ENCODE results near the gene SYP. TPM values are rescaled to one million over a fixed set of nuclear protein-coding genes. Genes with fewer than 3 reads are reported as not detected.

The SYP gene
- total RNA-seq, 1 donor from 2014 or later, result 0.07 TPM

DNA sequence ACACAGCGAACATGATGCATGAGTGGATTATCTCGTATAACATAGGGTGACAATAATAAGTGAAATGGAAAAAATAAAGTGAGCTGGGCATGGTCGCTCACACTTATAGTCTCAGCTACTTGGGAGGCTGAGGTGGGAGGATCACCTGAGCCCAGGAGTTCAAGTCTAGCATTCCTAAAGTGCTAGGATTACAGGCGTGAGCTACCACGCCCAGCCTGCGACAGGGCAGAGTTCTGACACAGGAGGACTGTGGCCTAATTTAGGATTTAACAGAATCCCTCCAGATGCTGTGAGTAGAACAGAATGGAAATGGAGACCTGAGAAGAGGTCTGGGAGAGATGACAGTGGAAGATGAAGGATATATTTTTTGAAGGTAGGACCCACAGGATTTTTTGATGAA, 10.4 kb downstream of the SYP start:
- no peaks in the 10 kb centered on the region for H3K9me3 ChIP-seq (ENCODE audit: low read depth)
- H3K27me3 ChIP-seq, result no peaks in the 10 kb centered on the region
- H3K4me2 ChIP-seq, result no peak overlapping the region
- Mint-ChIP-seq H3K9me3 (peaks cover 18% of the 10 kb centered on the region), H3K27me3 (ENCODE audit: insufficient read depth, low read depth) (peaks cover 3% of the 10 kb centered on the region), H3K4me1 (peaks cover 29% of the 10 kb centered on the region), H3K27ac (no peak overlapping the region), H3K4me3 (peak overlapping the region; percentile 50), H3K36me3 (no peaks in the 10 kb centered on the region)
- no peak overlapping the region for H3K9ac ChIP-seq
- TF ChIP-seq, protein P1, sequence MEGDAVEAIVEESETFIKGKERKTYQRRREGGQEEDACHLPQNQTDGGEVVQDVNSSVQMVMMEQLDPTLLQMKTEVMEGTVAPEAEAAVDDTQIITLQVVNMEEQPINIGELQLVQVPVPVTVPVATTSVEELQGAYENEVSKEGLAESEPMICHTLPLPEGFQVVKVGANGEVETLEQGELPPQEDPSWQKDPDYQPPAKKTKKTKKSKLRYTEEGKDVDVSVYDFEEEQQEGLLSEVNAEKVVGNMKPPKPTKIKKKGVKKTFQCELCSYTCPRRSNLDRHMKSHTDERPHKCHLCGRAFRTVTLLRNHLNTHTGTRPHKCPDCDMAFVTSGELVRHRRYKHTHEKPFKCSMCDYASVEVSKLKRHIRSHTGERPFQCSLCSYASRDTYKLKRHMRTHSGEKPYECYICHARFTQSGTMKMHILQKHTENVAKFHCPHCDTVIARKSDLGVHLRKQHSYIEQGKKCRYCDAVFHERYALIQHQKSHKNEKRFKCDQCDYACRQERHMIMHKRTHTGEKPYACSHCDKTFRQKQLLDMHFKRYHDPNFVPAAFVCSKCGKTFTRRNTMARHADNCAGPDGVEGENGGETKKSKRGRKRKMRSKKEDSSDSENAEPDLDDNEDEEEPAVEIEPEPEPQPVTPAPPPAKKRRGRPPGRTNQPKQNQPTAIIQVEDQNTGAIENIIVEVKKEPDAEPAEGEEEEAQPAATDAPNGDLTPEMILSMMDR (IDR thresholded peaks at IDR 0.05), result no peak
- no peak for TF ChIP-seq EZH2 (IDR thresholded peaks at IDR 0.05)
- TF ChIP-seq EZH2phosphoT487 (IDR thresholded peaks at IDR 0.05), result no peak
- H3K4me3 ChIP-seq, result no peak overlapping the region
- H3K79me2 ChIP-seq (ENCODE audit: low read depth), result no peaks in the 10 kb centered on the region
- no peak overlapping the region for H2AFZ ChIP-seq (replicated peaks)
- H3K27ac ChIP-seq, result no peak overlapping the region
- H3F3A ChIP-seq (ENCODE audit: low read depth), result peaks cover 26% of the 10 kb centered on the region
- DNase-seq (ENCODE audit: low spot score), result no peak
- no peaks in the 10 kb centered on the region for H3K36me3 ChIP-seq
- H3K4me1 ChIP-seq, result no peaks in the 10 kb centered on the region
- no peaks in the 10 kb centered on the region for H4K20me1 ChIP-seq (ENCODE audit: low read depth)

DNA sequence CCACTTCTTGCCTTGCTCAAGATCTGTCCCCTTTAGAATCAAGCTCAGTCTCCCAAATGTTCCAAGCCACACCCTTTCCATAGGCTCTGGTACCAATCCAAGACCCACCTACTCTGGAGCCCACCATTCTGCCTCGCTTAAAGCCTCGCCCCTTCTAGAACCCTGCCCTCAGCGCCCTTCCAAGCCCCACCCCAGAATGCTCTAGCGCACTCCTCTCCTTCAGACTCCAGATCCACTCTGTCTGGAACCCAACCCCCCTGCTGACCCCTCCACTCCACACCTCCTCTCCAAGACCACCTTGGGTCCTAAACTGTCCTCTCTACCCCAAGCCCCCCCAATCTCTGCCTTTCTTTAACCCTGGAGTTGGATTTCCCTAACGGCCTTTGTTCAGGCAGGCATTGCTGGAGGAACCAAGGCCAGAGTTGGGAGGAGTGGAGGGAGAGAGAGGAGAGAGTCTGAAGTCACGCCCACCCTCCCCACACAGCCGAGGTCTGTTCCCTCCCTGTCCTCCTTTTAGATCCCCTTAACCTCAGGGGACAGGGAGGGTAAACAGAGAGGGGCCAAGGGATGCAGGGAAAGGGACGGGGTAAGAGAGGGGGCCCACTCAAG, 11.4 kb downstream of the SYP start:
- Histone ChIP-seq H4K20me1 (ENCODE audit: low read depth) (no peaks in the 10 kb centered on the region), H3K4me1 (no peaks in the 10 kb centered on the region), H3F3A (ENCODE audit: low read depth) (peaks cover 33% of the 10 kb centered on the region), H3K4me3 (no peak overlapping the region), H2AFZ (replicated peaks) (no peak overlapping the region), H3K9me3 (ENCODE audit: low read depth) (no peaks in the 10 kb centered on the region), H3K36me3 (no peaks in the 10 kb centered on the region), H3K27me3 (no peaks in the 10 kb centered on the region), H3K27ac (no peak overlapping the region), H3K79me2 (ENCODE audit: low read depth) (no peaks in the 10 kb centered on the region), H3K4me2 (no peak overlapping the region), H3K9ac (no peak overlapping the region)
- Mint-ChIP-seq H3K4me3 (no peak overlapping the region), H3K9me3 (peaks cover 13% of the 10 kb centered on the region), H3K27me3 (ENCODE audit: insufficient read depth, low read depth) (peaks cover 5% of the 10 kb centered on the region), H3K36me3 (no peaks in the 10 kb centered on the region), H3K27ac (no peak overlapping the region), H3K4me1 (peaks cover 30% of the 10 kb centered on the region)
- TF ChIP-seq, protein P1 (IDR thresholded peaks at IDR 0.05), result no peak
- TF ChIP-seq EZH2 (IDR thresholded peaks at IDR 0.05) (no peak), EZH2phosphoT487 (IDR thresholded peaks at IDR 0.05) (no peak)
- no peak for DNase-seq (ENCODE audit: low spot score)

DNA sequence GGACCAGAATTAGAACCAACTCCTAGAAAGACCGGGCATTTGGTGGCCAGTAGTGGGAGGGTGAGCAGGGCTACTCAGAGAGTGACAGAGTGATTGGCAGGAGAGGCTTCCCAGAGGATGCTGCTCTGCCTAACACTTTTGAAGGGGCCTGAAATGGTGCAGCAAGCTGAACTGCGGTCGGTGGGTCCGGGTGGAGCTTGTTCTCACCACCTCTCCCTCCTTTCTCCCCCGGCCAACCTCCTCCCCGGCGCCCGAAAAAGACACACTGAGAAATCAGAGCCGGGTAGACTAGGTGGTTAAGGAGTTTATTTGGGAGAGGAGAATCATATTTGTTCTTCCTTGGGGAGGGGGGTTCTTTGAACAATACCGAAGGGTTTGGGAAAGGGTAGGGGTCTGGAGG, 12.5 kb downstream of the SYP start:
- H3K4me3 ChIP-seq, result no peak overlapping the region
- no peak overlapping the region for H3K4me3 Mint-ChIP-seq
- DNase-seq (ENCODE audit: low spot score), result peak; percentile 38

More for the DNA sequence above, 12.5 kb downstream of the SYP start:
- Mint-ChIP-seq H3K27ac (peak overlapping the region; percentile 74), H3K9me3 (peaks cover 11% of the 10 kb centered on the region), H3K36me3 (no peaks in the 10 kb centered on the region), H3K27me3 (ENCODE audit: insufficient read depth, low read depth) (peaks cover 6% of the 10 kb centered on the region), H3K4me1 (peaks cover 27% of the 10 kb centered on the region)
- H3K9me3 ChIP-seq (ENCODE audit: low read depth), result no peaks in the 10 kb centered on the region
- TF ChIP-seq, protein P1 (IDR thresholded peaks at IDR 0.05), result no peak
- TF ChIP-seq EZH2 (IDR thresholded peaks at IDR 0.05), result no peak
- no peak for TF ChIP-seq EZH2phosphoT487 (IDR thresholded peaks at IDR 0.05)
- H3K27ac ChIP-seq, result no peak overlapping the region
- H3K79me2 ChIP-seq (ENCODE audit: low read depth), result no peaks in the 10 kb centered on the region
- no peaks in the 10 kb centered on the region for H4K20me1 ChIP-seq (ENCODE audit: low read depth)
- H3K27me3 ChIP-seq, result no peaks in the 10 kb centered on the region
- no peaks in the 10 kb centered on the region for H3K36me3 ChIP-seq
- H3K9ac ChIP-seq, result no peak overlapping the region
- H3F3A ChIP-seq (ENCODE audit: low read depth), result peaks cover 33% of the 10 kb centered on the region
- H3K4me1 ChIP-seq, result no peaks in the 10 kb centered on the region
- peak overlapping the region; percentile 79 for H3K4me2 ChIP-seq
- H2AFZ ChIP-seq (replicated peaks), result peak overlapping the region; percentile 34
